Upper lobe of left lung (tissue), 6 donors: ENCODE results near the gene OR2A14. TPM values are rescaled to one million over a fixed set of nuclear protein-coding genes. Genes with fewer than 3 reads are reported as not detected.
"Not testable (repeated sequence)": the region's sequence is repeated elsewhere in the genome, so short reads cannot be mapped to it uniquely, and the experiment has no call there.

ENCODE experiments used
- ATAC-seq, 2 donors: fragments of 200-7000 bp; cut with Tn5 transposase; one replicate each; pipeline ENCODE4 v1.9.1; 2022; ENCODE audit warnings: mild to moderate bottlenecking in 2 of 2, moderate library complexity in 2 of 2; ENCODE audit not compliant: low FRiP score in 2 of 2
- DNase-seq, 2 donors: peaks; one replicate each; pipeline ENCODE4 v3.0.0-alpha.2; 2019 to 2020
- H3K27ac ChIP-seq, 4 donors: fragments of 200-600 bp; sonication (generic); one replicate each; pipeline ENCODE4 v1.5.1; 2016 to 2019
- H3K27me3 ChIP-seq, 4 donors: fragments of 200-600 bp; sonication (generic); one replicate each; pipeline ENCODE4 v1.5.1; 2017 to 2019
- H3K36me3 ChIP-seq, 4 donors: fragments of 200-600 bp; sonication (generic); one replicate each; pipeline ENCODE4 v1.5.1; 2016 to 2019
- H3K4me1 ChIP-seq, 4 donors: fragments of 200-600 bp; sonication (generic); one replicate each; pipeline ENCODE4 v1.5.1; 2018 to 2019
- H3K4me3 ChIP-seq, 4 donors: fragments of 200-600 bp; sonication (generic); one replicate each; pipeline ENCODE4 v1.5.1; 2017 to 2019; ENCODE audit warnings: mild to moderate bottlenecking in 2 of 4, moderate library complexity in 1 of 4
- H3K9me3 ChIP-seq, 4 donors: fragments of 200-600 bp; sonication (generic); one replicate each; pipeline ENCODE4 v1.5.1; 2018 to 2019
- EP300 ChIP-seq, 4 donors: sonication (generic); formaldehyde crosslinking; IDR thresholded peaks; one replicate each; pipeline ENCODE4 v1.5.1; 2017; ENCODE audit warnings: antibody characterized with exemption in 4 of 4, control low read depth in 2 of 4
- POLR2A ChIP-seq, 4 donors: fragments of 450-650 bp; IDR thresholded peaks; one replicate each; pipeline ENCODE4 v1.5.1; 2016 to 2017; ENCODE audit warnings: antibody characterized with exemption in 4 of 4, mild to moderate bottlenecking in 2 of 4
- POLR2AphosphoS5 ChIP-seq, 2 donors: sonication (generic); formaldehyde crosslinking; IDR thresholded peaks; one replicate each; pipeline ENCODE4 v1.5.1; 2017; ENCODE audit warnings: antibody characterized with exemption in 2 of 2
- WGBS, 2 donors: methylation state at CpG; one replicate each; pipeline ENCODE4 v1.1.5; 2017 to 2018; 5-methylcytosine and 5-hydroxymethylcytosine counted together
- total RNA-seq, 6 donors: library from RNA; depleted of rRNA in 4 of 6; stranded (reverse); fragments of >200 nt in 4 of 6; gene quantifications; one replicate each; pipeline versions ENCODE4 v1.1.0 to v1.2.1, GENCODE V29; 2016 to 2021
- TF ChIP-seq, protein P1 (sequence below), 6 experiments: fragments of 450-650 bp in 4 of 6; fragments of 200-600 bp in 2 of 6; sonication (generic) in 2 of 6; IDR thresholded peaks; one replicate each; pipeline ENCODE4 v1.5.1; 2016 to 2019; ENCODE audit warnings: antibody characterized with exemption in 6 of 6
- donor health status: DM: no; HTN: no; CAD: no; lungs with moderate emphysema.
- donor health status: DM: no; HTN: yes; CAD: no; lungs with severe emphysema.

The OR2A14 gene
- total RNA-seq, 6 donors from 2014 or later: not detected

DNA sequence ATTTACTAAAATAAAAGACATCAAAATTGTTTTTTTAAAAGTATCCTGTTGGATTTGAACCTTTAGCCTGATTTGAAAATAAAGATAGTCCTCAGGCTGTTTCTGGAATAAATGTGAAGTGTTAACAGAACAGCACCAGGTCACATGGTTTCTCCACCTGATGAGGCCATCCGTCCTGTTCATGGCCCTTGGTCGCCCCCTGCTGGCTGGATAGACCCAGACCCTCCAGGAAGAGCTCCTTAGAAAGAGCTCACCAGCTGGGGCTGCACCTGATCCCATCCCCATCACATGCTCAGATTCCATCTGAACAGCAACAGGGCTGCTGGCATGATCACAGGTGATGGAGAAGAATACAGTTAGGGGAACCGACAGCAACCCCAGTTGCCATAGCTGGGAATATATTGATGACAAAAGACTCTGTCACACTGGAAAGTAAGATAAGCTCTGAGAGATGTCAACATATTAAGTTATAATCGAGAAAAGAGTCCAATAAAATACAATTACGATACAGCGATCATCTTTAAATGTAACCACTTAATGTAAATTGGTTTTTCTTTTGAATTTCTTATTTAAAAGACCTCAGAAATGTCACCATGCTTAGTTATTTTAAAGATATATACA is 4.8 kb downstream of the OR2A14 start:
- Histone ChIP-seq H3K27me3 (no peaks in the 10 kb centered on the region), H3K27ac (no peak overlapping the region), H3K9me3 (no peaks in the 10 kb centered on the region), H3K36me3 (no peaks in the 10 kb centered on the region), H3K4me3 (no peak overlapping the region), H3K4me1 (no peaks in the 10 kb centered on the region)
- DNase-seq (peak in 1 of 2 donors; percentile 92), ATAC-seq (peak; percentile 90 to 92)
- TF ChIP-seq POLR2AphosphoS5 (IDR thresholded peaks at IDR 0.05): no peak
- TF ChIP-seq, protein P1, sequence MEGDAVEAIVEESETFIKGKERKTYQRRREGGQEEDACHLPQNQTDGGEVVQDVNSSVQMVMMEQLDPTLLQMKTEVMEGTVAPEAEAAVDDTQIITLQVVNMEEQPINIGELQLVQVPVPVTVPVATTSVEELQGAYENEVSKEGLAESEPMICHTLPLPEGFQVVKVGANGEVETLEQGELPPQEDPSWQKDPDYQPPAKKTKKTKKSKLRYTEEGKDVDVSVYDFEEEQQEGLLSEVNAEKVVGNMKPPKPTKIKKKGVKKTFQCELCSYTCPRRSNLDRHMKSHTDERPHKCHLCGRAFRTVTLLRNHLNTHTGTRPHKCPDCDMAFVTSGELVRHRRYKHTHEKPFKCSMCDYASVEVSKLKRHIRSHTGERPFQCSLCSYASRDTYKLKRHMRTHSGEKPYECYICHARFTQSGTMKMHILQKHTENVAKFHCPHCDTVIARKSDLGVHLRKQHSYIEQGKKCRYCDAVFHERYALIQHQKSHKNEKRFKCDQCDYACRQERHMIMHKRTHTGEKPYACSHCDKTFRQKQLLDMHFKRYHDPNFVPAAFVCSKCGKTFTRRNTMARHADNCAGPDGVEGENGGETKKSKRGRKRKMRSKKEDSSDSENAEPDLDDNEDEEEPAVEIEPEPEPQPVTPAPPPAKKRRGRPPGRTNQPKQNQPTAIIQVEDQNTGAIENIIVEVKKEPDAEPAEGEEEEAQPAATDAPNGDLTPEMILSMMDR (IDR thresholded peaks at IDR 0.05): peak; percentile 60 to 82 (median 78)
- 35 to 43% methylated on average over 6 of the region's 6 CpGs for WGBS, 2 donors

DNA sequence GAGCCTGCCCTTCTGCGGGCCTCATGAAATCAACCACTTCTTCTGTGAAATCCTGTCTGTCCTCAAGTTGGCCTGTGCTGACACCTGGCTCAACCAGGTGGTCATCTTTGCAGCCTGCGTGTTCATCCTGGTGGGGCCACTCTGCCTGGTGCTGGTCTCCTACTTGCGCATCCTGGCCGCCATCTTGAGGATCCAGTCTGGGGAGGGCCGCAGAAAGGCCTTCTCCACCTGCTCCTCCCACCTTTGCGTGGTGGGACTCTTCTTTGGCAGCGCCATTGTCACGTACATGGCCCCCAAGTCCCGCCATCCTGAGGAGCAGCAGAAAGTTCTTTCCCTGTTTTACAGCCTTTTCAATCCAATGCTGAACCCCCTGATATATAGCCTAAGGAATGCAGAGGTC is 6.6 kb downstream of the OR2A14 start:
- not testable (repeated sequence) for H3K9me3 ChIP-seq, H3K27me3 ChIP-seq, H3K4me3 ChIP-seq, H3K4me1 ChIP-seq, ATAC-seq, H3K27ac ChIP-seq, H3K36me3 ChIP-seq
- peak in 1 of 2 donors; percentile 9 for DNase-seq
- WGBS, 2 donors: 92 to 95% methylated on average over 8 to 9 of the region's 9 CpGs

DNA sequence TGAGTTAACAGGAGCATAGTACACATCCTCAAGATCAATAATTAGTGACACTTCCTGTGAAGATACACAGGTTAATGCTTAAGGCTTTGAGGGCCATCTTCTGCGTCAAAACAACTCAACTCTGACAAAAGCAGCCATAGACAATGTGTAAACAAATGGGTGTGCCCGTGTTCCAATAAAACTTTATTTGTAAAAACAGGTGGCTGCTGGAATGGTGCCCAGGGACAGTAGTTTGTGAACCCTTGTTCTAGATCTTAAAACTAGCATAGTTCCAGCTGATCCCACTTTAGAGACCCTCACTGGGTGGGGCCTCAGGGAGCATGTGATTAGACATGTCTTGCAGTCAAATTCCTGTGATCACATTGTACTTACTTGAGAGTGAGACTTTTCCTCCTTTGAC is 7.8 kb downstream of the OR2A14 start:
- Histone ChIP-seq H3K4me1 (no peaks in the 10 kb centered on the region), H3K27me3 (no peaks in the 10 kb centered on the region), H3K9me3 (no peaks in the 10 kb centered on the region), H3K4me3 (no peak overlapping the region), H3K27ac (no peak overlapping the region), H3K36me3 (no peaks in the 10 kb centered on the region)
- no peak for DNase-seq
- no peak for ATAC-seq
- no peak for TF ChIP-seq POLR2A (IDR thresholded peaks at IDR 0.05)
- TF ChIP-seq EP300 (IDR thresholded peaks at IDR 0.05): no peak
- TF ChIP-seq, protein P1 (IDR thresholded peaks at IDR 0.05): no peak
- TF ChIP-seq POLR2AphosphoS5 (IDR thresholded peaks at IDR 0.05): no peak
- WGBS, 2 donors: 72 to 79% methylated on average over 2 of the region's 2 CpGs

DNA sequence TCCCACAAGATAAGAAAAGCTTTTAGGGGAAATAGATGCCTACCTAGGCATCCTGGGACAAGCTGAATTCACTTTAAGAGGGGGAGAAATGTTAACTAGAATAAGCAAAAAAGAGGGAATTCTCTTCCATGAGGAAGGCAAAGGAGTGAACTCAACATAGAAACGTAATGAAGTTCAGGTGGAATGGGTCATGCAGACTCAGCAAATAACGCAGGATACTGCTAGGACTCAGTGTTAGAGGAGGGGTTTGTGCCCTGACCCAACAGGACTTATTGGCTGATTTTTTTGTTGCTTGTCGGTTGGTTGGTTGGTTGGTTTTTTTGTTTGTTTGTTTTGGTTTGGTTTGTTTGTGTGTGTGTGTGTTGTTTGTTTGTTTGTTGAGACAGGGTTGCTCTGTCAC is 9.3 kb downstream of the OR2A14 start:
- Histone ChIP-seq H3K4me1 (no peaks in the 10 kb centered on the region), H3K9me3 (no peaks in the 10 kb centered on the region), H3K27ac (no peak overlapping the region), H3K27me3 (no peaks in the 10 kb centered on the region), H3K4me3 (no peak overlapping the region), H3K36me3 (no peaks in the 10 kb centered on the region)
- TF ChIP-seq POLR2A (IDR thresholded peaks at IDR 0.05): no peak
- TF ChIP-seq, protein P1 (IDR thresholded peaks at IDR 0.05): no peak
- no peak for TF ChIP-seq POLR2AphosphoS5 (IDR thresholded peaks at IDR 0.05)
- no peak for TF ChIP-seq EP300 (IDR thresholded peaks at IDR 0.05)
- ATAC-seq (no peak), DNase-seq (no peak)
- WGBS, 2 donors: 79 to 87% methylated on average over 3 of the region's 3 CpGs

DNA sequence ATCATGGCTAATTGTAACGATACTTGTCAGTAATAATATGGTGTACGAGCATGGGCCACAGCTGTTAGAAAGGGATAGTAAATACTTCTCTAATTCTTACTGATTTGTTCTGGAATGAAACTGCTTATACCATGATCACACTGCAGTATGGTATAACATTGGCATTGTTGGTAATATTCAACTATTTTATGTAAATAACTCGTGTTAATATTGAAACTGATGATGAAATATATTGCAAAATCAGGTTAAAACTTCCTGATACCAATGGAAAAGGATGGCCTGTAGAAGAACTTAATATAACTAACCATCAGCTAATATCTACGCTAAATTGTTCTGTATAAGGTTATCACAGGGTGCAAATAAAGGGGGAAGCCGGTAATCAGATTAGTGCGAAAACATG is 10.3 kb downstream of the OR2A14 start:
- Histone ChIP-seq H3K4me1 (no peaks in the 10 kb centered on the region), H3K27ac (no peak overlapping the region), H3K36me3 (no peaks in the 10 kb centered on the region), H3K4me3 (no peak overlapping the region), H3K27me3 (no peaks in the 10 kb centered on the region), H3K9me3 (no peaks in the 10 kb centered on the region)
- DNase-seq: no peak
- no peak for ATAC-seq
- no peak for TF ChIP-seq EP300 (IDR thresholded peaks at IDR 0.05)
- TF ChIP-seq POLR2AphosphoS5 (IDR thresholded peaks at IDR 0.05): no peak
- TF ChIP-seq, protein P1 (IDR thresholded peaks at IDR 0.05): no peak
- no peak for TF ChIP-seq POLR2A (IDR thresholded peaks at IDR 0.05)
- 67 to 85% methylated on average over 6 of the region's 6 CpGs for WGBS, 2 donors
